Stimulated activated CD8-positive, alpha-beta memory T cell treated with anti-CD3 and anti-CD28 coated beads, Interleukin-7, amount 100 ng/mL, for 24 hours (primary cell): ENCODE data around the gene MATCAP1.

ENCODE experiments used
- DNase-seq: peaks from one replicate; pipeline ENCODE4 v3.0.0-alpha.2; 2020; ENCODE audit warnings: low read depth

Gene MATCAP1

GRCh38 chr16:67128417-67128816, 55.3 kb downstream of the MATCAP1 start:
- no peak for DNase-seq
